GM12891 (cell line): ENCODE data around the gene SCD5.

Experiments used
- PAX5 ChIP-seq: IDR thresholded peaks from 2 replicates; pipeline ENCODE4 v1.6.1; 2011; ENCODE audit warnings: low read length, moderate library complexity, mild to moderate bottlenecking; ENCODE audit not compliant: insufficient read depth, severe bottlenecking
- POLR2A ChIP-seq: IDR thresholded peaks from 2 replicates; pipeline ENCODE4 v1.6.1; 2011; ENCODE audit warnings: low read depth, low read length, control low read depth
- POLR2AphosphoS5 ChIP-seq: IDR thresholded peaks from 2 replicates; pipeline ENCODE4 v1.6.1; 2011; ENCODE audit warnings: low read depth, low read length, control low read depth
- TAF1 ChIP-seq: IDR thresholded peaks from 2 replicates; pipeline ENCODE4 v1.6.1; 2011; ENCODE audit warnings: low read depth, low read length, control low read depth

DNA sequence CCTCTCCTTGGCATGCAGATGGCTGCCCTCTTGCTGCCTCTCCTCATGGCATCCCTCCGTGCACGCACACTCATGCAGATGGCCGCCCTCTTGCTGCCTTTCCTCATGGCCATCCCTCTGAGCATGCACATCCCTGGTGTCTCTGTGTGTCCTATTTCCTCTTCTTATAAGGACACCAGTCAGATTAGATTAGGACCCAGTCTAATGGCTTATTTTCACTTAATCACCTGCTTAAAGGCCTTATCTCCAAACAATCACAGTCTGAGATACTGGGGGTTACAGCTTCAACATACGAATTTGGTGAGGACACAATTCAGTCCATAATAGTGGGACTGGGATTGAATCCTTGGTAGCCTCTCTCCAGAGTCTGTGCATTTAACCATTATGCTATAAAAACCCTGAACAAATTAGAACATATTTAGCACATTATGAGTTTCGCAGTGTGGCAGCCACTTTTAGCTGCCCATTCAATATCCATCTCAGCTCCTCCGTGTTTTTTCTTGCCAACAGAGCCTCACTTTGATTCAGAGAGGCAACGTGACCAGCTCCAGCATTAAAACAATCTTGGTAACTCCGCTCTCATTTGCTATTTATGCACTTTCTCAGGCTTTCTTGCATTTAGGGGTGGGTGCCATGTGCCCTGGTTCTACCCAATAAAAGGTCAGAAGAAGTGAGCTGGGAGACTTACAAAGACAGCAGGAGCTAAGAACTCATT lies 210.6 kb downstream of the SCD5 start:
- TF ChIP-seq TAF1 (no peak), POLR2A (no peak), POLR2AphosphoS5 (no peak), PAX5 (no peak)
